C1 segment of cervical spinal cord (tissue), 14 donors: ENCODE measurements around the gene KLF16.

Experiments
- DNase-seq, 14 donors: peaks; one replicate each; lab custom pipeline; 2025; lab: John Stamatoyannopoulos, UW

Gene KLF16

DNA sequence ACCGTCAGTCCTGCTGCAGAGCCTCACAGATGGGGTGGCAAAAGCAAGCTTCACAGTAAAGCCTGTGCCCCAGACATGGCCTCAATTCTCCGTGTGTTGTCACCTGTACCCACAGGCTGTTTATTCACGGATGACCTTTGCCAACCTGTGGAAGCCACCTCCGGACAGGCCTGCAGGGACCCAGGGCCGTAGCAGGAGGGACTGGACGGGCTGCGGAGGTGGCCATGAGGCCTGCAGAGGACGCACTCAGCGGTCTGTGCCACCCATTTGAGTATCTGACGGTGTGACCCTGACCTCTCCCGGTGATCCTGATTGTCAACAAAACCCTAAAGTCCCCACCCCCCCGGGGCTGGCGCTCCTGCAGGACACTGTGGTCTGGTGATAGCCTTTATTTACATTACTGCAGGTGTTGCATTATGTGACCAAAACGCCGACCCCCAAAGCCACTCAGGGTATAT lies 7.8 kb upstream of the KLF16 start:
- no peak for DNase-seq

DNA sequence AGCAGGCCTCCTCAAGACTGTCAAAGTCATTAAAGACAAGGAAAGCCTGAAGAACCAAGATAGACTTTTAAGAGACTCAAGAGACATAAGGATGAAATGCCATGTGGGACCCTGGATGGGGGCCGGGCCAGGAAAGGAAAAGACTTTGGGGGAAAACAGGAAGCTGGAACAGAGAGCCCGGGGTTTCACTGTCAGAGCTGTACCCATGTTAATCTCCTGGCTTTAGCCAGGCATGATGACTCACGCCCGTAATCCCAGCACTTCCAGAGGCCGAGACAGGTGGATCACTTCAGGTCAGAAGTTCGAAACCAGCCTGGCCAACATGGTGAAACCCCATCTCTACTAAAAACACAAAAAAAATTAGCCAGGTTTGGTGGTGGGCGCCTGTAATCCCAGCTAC lies 5.6 kb upstream of the KLF16 start:
- no peak for DNase-seq

DNA sequence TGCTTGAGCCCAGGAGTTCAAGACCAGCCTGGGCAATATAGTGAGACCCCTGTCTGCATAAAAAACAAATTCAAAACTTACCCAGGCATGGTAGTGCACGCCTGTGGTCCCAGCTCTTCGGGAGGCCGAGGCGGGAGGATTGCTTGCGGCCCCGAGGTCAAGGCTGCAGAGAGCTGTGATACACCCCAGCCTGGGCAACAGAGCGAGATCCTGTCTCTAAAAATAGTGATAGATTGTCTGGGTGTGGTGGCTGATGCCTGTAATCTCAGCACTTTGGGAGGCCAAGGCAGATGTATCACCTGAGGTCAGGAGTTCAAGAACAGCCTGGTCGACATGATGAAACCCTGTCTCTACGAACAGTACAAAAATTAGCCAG lies 4.0 kb upstream of the KLF16 start:
- no peak for DNase-seq

DNA sequence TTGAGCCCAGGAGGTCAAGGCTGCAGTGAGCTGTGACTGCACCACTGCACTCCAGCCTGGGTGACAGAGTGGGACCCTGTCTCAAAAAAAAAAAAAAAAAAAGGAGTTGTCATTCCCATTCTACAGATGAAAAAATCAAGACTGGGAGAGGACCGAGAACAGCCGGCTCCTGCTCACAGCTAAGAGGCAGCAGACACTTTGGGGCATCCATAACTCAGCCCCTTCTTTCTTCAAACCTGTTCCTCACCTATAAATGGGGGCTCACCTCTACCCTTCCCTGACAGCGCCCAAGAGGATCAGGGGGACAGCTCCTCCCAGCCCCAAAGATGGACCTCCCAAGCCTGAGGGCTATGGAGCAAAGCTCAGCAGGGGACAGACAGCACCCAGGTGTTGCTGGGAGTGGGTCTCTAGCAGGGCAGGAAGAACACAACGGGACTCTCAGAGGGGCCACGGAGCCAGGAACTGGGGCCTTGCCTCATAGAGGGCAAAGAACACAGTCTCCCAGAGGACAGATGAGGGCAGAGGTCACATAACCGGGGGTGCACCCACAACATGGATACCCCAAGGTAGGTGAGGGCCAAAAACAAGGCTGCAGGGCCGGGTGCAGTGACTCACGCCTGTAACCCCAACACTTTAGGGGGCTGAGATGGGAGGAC lies 3.4 kb upstream of the KLF16 start:
- no peak for DNase-seq

DNA sequence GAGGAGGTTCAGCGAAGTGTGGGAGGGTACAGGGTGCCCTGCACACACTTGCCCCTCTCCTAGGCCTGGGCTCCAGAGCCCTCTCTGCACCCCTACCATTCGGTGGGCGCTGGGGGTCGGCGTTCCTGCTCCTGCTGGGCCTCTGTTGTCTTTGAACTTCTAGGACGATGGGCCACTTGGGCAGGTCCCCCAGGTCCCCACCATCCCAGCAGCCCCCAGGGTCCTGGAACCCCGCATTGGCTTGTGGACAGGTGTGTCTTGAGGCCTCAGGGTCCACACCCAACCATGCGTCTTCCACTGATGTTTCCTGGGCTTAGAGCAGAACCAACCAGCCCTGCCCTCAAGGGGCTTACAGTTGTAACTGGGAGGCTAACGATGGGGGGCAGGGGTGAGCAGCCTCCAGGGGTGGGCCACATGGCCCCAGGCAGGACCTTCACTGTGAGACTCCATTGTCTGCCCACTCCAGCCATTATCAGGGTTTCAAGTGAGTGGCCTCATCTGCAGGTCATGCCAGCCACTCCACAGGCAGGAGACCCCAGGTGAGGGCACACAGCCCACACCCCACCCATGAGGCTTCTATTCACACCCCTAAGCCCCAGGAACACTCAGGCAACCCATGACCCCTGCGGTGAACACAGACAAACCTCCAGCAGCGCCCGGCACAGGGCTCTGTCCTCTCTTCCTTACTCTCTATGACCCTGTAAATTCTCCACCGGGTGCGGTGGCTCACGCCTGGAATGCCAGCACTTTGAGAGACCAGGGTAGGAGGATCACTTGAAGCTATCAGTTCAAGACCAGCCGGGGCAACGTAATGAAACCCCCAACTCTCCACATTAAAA lies 2.0 kb upstream of the KLF16 start:
- no peak for DNase-seq

DNA sequence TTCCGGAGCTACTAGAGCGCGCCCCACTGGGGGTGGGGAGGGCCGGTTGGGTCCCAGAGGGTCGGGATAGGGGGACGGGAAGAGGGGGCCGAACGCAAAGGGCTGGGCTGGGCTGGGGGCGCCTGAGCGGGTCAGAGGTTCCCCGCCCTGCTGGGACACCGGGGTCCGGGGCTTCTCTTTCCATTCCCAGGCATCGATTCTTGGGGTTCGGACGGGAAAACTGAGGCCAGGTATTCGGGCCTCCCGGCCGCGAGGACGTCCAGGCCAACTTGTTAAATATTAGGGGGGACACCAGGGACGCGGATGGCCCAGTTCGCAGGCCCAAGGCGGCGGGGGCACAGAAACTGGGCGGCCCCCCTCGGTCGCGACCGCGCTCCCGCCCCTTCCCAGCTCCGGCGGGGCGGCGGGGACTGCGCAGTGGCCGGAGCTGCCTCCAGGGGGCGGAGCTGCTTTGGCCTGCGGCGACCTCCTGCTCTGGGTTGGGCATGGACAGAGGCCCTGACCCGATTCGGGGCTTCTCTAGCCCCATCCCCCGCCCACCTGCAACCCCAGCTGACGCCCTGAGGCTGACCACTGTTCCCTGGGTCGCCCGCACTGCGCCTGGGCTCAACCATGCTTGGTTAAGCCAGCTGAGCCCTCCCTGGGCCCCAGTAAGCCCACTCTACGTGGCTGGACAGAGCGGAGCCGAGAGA lies 1.2 kb upstream of the KLF16 start:
- peak in 11 of 14 donors; percentile 15 to 74 (median 58) for DNase-seq

DNA sequence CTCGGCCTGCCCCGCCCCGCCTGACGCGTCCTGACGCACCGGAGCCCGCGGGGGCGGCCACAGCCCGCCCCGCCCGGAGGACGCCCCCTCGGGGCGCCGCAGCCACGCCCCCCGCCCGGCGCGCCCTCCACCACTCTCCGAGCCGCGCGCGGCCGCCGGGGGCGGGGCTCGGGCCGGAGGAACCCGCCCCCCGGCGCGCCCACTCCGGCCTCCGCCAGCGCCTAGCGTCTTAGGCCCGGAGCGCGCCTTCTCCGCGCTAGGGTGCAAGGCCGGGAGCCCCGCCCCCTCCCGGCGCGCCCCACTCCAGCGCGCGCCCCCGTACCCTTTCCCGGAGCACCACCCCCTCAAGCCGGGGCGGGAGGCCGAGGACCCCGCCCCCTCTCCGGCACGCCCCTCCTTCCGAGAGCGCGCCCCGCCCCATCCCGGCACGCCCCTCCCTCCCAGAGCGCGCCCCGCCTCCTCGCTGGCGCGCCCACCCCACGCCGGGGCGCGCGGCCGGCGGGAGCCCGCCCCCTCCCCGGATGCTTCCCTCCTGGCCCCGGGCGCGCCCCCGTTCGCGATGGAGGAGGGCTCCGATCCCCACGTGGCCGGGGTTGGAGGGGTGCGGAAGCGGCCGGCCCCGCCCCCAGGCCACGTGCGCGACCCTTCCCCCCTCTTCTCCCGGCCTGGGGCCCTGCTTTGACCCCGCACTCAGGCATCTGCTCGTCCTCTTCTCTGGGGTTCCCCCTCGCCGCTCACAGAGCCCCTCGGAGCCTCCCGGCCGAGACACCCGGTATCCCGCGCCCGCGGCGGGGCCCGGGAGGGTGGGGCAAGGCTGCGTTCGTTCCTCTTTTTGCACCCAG lies 480 bp upstream of the KLF16 start:
- peak; percentile 18 to 99 (median 84) for DNase-seq

DNA sequence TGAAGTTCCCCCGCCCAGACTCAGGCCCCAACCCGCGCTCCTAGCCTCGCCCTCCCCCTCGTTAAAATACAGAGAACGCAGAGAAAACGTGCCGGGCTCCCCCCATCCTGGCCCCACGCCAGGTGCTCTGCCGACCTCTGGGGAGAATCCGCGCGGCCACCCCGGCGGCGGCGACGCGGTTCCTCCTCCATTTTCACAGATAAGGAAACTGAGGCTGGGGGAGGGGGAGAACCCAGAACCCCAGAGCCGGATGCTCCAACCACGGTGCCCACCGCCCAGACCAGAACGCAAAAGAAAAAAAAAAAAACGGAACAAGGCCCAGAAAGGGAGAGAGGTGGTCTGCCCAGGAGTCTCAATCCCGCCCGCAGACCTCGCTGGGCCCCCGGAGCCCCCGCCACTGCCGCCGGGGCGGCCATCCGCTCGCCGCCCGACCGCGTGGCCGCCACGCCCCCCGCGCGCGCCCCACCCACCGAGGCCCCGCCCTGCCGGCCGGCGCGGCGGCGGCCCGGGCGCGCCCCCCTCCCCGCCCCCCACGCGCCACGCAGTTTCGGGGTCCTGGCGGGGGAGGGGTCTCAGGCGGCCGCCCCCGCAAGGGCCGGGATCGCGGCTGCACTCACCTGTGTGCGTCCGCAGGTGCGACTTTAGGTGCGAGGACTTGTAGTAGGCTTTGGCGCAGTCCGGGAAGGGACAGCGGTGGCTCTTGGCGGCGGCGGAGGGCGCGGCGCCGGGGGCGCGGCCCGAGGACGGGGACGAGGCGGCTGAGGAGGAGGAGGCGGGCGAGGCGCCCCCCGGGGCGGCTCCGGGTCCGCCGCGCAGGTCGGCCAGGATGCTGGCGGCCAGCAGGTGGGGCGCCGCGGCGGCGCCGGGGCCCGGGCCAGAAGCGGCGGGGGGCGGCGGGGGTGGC lies 703 bp downstream of the KLF16 start:
- DNase-seq, result peak in 2 of 14 donors; percentile 23 to 42

DNA sequence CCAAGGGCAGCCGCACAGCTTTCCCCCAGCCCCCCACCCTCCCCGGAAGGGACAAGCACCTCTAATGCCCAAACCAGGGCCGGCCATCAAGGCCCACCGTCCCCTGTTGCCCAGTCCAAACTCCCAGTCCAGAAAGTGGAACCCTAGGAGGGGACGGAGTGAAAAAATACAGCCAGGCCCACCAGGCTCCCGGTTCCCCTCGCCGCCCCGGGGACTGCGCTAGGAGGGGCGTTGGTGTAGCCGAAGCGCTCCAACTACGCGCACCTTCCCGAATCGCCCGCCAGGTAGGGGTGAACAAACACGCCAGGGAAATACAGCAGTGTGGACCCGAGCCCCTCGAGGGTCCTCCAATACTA lies 1.3 kb downstream of the KLF16 start:
- DNase-seq, result no peak

DNA sequence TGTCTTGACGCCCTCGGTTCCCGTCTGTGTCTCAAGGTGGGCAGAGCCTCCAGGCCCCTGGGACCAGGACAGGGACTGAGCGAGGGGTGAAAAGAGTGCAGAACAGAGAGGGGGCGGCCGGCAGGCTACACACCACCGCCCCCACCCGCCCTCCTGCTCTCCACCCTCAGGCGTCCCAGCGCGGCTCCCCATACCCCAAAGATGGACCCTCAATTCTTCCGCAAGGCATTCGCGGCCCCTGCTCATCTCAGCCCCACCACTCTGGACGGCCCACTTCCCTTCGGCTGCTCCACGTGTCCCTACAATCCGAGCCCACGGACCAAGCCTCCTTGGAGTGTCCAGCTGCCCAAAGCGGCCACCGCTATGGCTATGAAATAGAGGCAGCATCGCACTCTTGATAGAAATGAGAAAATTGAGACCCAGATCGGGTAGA lies 1.8 kb downstream of the KLF16 start:
- DNase-seq, result peak in 1 of 14 donors; percentile 6

DNA sequence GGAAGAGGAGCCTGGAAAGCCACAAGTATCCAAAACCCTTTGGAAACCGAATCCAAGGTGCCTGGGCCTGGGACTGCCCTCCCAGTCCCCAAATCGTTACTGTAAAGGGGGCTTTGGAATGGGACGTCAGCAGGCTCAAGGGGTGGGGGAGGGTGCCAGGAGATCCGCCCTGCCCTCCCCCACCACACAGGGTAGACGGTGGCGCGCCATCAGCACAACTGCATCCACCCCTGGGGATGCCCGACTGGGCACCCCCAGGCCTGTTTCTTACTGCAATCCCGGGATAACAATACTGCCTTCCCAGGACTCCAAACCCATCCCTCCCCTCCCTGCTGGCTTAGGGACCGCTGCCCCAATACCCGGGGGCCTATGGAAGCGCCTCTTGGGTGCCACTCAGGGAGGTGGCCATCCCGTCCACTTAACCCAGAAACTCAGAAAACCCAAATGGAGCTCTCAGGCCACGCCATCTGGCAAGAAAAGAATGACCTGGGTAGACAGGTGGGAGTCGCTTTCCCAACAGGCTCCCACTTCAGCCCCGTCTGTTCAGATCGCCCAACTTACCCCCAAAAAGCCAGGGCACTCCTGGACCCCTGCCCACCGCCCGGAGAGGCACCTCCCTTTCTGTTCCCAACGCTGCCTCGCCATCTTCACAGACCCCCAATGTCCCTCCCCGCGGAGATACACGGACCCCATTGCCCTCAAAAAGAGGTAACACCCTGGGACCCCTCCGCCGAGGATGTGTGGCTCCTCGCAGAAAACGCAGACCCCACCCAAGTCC lies 2.4 kb downstream of the KLF16 start:
- no peak for DNase-seq

DNA sequence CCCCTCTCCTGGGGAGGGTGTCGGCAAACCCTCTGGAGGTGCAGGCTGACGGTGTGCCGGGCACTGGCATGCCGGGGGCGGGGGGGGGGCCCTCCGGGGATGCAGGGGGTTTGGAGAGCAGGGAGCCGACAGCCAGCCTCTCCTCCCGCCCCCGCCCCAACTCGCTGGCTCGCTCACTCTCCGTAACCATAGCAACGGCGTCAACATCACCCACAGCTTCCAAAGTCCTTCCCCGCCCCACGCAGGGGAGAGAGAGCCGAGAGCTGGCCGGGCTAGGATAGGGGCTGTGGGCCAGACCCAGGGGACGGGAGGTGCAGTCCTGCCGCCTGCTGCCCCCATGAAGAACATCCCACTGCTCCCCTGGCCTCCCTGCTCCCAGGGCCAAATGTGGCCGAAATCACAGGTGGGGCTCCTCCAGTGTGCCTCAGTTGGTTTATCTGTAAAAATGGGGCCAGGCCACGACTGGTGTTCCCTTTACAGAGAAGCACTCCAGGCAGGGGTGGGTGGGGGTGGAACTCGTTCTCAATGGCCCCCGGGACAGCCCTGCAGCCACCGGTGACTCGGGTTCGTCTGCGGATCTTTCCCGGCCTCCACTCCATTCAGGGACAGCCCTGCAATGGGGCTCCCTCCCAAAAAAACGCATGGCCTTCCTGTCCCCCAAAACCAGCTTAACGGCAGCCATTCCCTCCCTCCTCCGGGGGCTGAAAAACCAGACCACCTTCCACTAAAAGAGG lies 3.2 kb downstream of the KLF16 start:
- DNase-seq, result peak in 6 of 14 donors; percentile 25 to 64 (median 38)

DNA sequence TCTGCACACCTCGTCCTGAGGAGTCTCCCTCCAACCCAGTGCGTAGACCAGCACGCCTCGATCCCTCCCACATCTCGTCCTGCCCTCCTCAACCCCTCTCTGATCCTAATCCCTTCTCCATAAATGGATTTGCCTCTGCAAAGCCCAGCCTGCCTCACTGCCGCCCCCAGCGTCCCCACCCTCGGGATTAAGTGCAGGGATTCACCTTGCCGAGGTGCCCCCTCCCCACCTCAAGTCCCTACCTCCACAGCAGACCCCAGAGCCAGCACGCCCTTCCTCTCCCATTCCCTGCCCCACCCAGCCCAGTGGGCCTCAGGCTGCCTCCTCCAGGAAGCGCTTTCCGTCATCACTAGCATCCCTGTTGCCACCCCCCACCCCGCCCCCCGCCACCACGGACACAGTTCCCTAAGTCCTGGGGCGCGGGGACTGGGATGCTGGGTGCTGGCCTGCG lies 4.0 kb downstream of the KLF16 start:
- DNase-seq, result no peak

DNA sequence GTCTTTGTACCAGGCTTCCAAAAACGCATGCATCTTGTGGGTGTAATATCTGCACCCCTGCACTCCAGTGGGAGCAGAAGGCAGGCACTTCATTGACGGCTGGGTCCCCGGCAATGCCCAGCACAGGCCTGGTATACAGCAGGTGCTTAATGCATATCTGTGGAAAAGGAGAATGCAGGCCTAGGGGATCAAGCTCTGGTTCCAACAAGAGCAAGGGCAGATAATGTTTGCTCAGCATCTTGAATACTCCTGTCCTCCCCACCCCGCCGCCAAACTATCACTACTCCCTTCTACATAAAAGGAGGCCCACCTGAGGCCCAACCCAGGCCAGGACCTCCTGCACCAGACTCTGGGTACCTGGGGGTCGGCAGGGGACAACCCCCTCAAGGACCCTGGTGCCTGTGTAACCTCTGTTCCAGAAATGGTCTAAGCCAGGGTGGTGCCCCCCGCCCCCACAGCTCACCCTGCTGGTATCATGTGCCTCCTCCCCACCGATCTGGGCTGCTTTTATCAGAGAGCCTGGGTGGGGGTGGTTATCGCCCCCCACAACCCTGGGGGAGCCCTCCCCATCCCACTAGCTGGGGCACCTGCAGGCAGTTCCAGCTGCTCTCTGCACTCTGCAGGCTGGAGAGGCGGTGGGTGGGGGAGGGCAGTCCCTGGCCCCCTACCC lies 4.8 kb downstream of the KLF16 start:
- no peak for DNase-seq

DNA sequence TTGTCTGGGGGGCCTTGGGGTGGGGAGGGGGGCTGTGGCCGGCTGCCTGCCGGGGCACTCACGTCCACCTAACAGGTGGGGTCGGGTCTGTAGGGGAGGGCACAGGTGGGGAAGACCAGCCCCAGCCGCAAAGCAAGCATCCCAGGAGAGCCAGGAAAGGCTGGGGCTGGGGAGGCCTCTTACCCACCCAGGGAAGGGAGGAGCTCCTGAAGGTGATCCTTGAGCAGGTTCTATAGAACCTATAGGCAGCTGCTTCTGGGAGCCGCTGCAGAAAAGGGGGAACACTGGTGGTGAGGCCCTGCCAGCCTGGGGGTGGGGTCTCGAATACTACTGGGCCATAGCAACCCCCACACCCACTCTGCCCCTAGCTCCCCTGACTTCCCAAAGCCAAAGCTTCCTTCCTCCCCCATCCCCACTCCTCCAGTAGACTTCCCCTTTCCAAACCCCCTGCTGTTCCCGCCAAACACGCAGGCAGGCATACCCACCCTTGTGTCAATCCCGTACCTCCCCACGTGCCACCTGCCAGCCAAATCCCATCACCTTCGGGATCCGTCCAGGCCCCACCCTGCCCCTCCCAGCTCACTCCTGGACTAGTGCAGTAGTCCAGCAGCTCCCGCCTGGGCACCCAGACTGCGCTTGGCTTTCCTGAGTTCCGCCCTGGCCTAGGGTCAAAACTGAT lies 5.6 kb downstream of the KLF16 start:
- peak in 1 of 14 donors; percentile 40 for DNase-seq

DNA sequence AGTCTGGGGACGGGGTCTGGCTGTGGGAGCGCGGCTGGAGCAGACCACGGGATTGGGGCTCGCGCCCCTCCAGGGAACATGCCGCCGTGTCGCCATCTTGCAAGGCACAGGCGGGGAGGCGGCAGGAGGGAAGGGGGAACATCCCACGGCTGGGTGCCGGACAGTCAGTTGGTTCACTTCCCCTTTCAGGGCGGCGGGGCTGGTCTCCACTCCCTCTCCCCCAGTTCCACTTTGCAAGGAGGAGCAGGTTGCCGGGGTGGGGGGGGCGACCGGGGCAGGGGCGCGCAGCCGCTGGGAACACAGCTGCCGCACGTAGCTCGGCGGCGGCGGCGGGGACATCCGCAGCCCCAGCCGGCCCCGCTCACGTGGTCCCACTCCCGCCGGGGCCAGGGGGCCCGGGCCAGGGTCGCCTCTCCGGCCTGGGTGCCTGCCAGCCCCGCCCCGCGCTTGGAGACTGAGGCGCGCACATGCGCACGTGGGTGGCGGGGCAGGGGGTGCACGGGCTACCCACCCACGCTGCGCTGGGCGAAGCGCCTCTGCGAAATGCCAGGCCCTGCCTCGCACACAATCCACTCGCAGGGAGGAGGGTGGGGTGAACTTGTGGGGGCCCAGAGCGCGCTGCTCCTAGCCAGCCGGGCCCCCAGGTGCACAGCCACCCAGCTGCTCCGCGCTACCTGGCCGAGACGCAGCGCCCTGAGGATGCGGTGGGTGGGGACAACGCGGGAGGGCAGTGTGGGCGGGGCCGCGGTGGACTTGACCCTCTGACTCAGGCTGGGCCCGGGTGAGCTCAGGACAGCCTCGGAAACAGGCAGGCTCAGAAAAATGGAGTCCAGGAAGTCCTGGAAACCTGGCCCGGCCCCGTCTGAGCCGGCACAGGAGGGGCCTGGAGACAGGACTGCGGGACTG lies 6.4 kb downstream of the KLF16 start:
- DNase-seq, result peak in 10 of 14 donors; percentile 20 to 71 (median 39)

DNA sequence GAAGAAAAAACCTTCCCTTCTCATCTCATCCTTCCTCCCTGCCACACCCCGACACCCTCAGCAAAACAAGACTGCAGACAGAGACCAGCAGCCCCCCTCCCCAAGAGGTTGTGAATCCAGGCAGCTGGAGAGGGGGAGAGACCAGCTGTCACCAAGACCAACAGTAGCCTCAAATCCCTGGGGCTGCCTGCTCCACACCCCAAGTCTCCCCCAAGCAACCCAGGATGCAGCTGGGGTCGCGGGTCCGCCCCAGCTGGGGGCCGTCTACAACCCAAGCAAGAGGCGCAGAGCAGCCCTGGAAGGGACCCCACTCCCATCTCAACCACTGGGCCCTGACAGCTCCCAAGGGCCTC lies 7.1 kb downstream of the KLF16 start:
- no peak for DNase-seq
